NCI-H1436 (cell line): ENCODE results near the gene ZNF768.
"Not testable (repeated sequence)": the region's sequence is repeated elsewhere in the genome, so short reads cannot be mapped to it uniquely, and the experiment has no call there.

Source experiments
- DNase-seq: peaks from one replicate; lab custom pipeline; 2025; lab: John Stamatoyannopoulos, UW

ZNF768 gene

GRCh38 chr16:30510376-30510938 is 15.9 kb downstream of the ZNF768 start:
- peak; percentile 1 for DNase-seq

GRCh38 chr16:30509081-30509765 is 17.1 kb downstream of the ZNF768 start:
- no peak for DNase-seq

GRCh38 chr16:30503403-30504296 is 22.7 kb downstream of the ZNF768 start:
- DNase-seq, result no peak

- no peak for DNase-seq
Observed at GRCh38 chr16:30499284-30499683, 27.1 kb downstream of the ZNF768 start.

- DNase-seq, result peak; percentile 4
Observed at GRCh38 chr16:30494709-30495108, 31.7 kb downstream of the ZNF768 start.

- no peak for DNase-seq
Observed at GRCh38 chr16:30493941-30494488, 32.4 kb downstream of the ZNF768 start.

- no peak for DNase-seq
Observed at GRCh38 chr16:30491744-30492308, 34.5 kb downstream of the ZNF768 start.

- DNase-seq, result no peak
Observed at GRCh38 chr16:30491229-30491628, 35.1 kb downstream of the ZNF768 start.

- DNase-seq, result no peak
Observed at GRCh38 chr16:30490210-30490609, 36.2 kb downstream of the ZNF768 start.

GRCh38 chr16:30488764-30489605 is 37.4 kb downstream of the ZNF768 start:
- DNase-seq, result no peak

GRCh38 chr16:30485818-30486436 is 40.4 kb downstream of the ZNF768 start:
- no peak for DNase-seq

- DNase-seq, result no peak
Observed at GRCh38 chr16:30484887-30485286, 41.5 kb downstream of the ZNF768 start.

GRCh38 chr16:30482366-30482765 is 44.0 kb downstream of the ZNF768 start:
- DNase-seq, result no peak

- DNase-seq, result no peak
Observed at GRCh38 chr16:30481381-30481780, 45.0 kb downstream of the ZNF768 start.

- no peak for DNase-seq
Observed at GRCh38 chr16:30478766-30479478, 47.4 kb downstream of the ZNF768 start.

GRCh38 chr16:30477773-30478172 is 48.6 kb downstream of the ZNF768 start:
- DNase-seq, result not testable (repeated sequence)

GRCh38 chr16:30476991-30477390 is 49.4 kb downstream of the ZNF768 start:
- DNase-seq, result no peak

- DNase-seq, result no peak
Observed at GRCh38 chr16:30474684-30475083, 51.7 kb downstream of the ZNF768 start.

- no peak for DNase-seq
Observed at GRCh38 chr16:30474074-30474452, 52.3 kb downstream of the ZNF768 start.
